GM23338 (cell line): ENCODE results near the gene PPIF.

Experiments
- CREB1 ChIP-seq: fragments of 250-450 bp; sonication (Bioruptor Pico); IDR thresholded peaks from 2 replicates; pipeline ENCODE4 v1.5.0; 2020; ENCODE audit warnings: low read depth, mild to moderate bottlenecking, moderate library complexity
- EZH2 ChIP-seq: fragments of 200-600 bp; sonication (generic); IDR thresholded peaks from one replicate; pipeline ENCODE4 v1.8.0; 2017; ENCODE audit warnings: antibody characterized with exemption, mild to moderate bottlenecking, low read depth; ENCODE audit not compliant: unreplicated experiment
- EZH2phosphoT487 ChIP-seq: fragments of 200-600 bp; sonication (generic); IDR thresholded peaks from one replicate; pipeline ENCODE4 v1.8.1; 2018; ENCODE audit warnings: antibody characterized with exemption; ENCODE audit not compliant: unreplicated experiment
- JUNB ChIP-seq: IDR thresholded peaks from one replicate; pipeline ENCODE4 v1.6.1; 2016; ENCODE audit warnings: antibody characterized with exemption; ENCODE audit not compliant: unreplicated experiment
- NANOG ChIP-seq: IDR thresholded peaks from 2 replicates; pipeline ENCODE4 v1.6.1; 2016; ENCODE audit warnings: antibody characterized with exemption, borderline replicate concordance
- POLR2AphosphoS5 ChIP-seq: IDR thresholded peaks from 2 replicates; pipeline ENCODE4 v1.6.1; 2016; ENCODE audit warnings: antibody characterized with exemption, low read depth
- STAT1 ChIP-seq: IDR thresholded peaks from one replicate; pipeline ENCODE4 v1.6.1; 2016; ENCODE audit warnings: antibody characterized with exemption; ENCODE audit not compliant: unreplicated experiment
- ZNF114 ChIP-seq: fragments of 250-450 bp; sonication (Bioruptor Pico); IDR thresholded peaks from 2 replicates; pipeline ENCODE4 v1.5.0; 2020; ENCODE audit warnings: mild to moderate bottlenecking, moderate library complexity
- TF ChIP-seq, protein P1 (sequence below), 2 experiments: fragments of 200-600 bp in 1 of 2; sonication (generic) in 1 of 2; conservative IDR thresholded peaks; 2 replicates each; pipeline versions ENCODE4 v1.5.1 to v1.6.1; 2016 to 2017; ENCODE audit warnings: antibody characterized with exemption in 2 of 2, low read depth in 2 of 2, mild to moderate bottlenecking in 2 of 2, moderate library complexity in 1 of 2

- TF ChIP-seq STAT1: no peak
- TF ChIP-seq, protein P1, sequence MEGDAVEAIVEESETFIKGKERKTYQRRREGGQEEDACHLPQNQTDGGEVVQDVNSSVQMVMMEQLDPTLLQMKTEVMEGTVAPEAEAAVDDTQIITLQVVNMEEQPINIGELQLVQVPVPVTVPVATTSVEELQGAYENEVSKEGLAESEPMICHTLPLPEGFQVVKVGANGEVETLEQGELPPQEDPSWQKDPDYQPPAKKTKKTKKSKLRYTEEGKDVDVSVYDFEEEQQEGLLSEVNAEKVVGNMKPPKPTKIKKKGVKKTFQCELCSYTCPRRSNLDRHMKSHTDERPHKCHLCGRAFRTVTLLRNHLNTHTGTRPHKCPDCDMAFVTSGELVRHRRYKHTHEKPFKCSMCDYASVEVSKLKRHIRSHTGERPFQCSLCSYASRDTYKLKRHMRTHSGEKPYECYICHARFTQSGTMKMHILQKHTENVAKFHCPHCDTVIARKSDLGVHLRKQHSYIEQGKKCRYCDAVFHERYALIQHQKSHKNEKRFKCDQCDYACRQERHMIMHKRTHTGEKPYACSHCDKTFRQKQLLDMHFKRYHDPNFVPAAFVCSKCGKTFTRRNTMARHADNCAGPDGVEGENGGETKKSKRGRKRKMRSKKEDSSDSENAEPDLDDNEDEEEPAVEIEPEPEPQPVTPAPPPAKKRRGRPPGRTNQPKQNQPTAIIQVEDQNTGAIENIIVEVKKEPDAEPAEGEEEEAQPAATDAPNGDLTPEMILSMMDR (conservative IDR thresholded peaks at IDR 0.05; ENCODE audit: low read depth in 2 of 2): no peak
- TF ChIP-seq NANOG: no peak
- TF ChIP-seq EZH2: no peak
- TF ChIP-seq JUNB: no peak
- TF ChIP-seq POLR2AphosphoS5: no peak
- no peak for TF ChIP-seq ZNF114 (CRISPR knock-in tag)
- no peak for TF ChIP-seq EZH2phosphoT487
- TF ChIP-seq CREB1 (CRISPR knock-in tag): no peak
Observed at GRCh38 chr10:79335094-79335469, 12.2 kb upstream of the PPIF start.
